Tibial nerve (tissue), 4 donors: ENCODE results near the gene DNAI7.

ENCODE experiments used
- EP300 ChIP-seq, 2 donors: sonication (generic); formaldehyde crosslinking; IDR thresholded peaks; one replicate each; pipeline ENCODE4 v1.6.1; 2017; ENCODE audit warnings: antibody characterized with exemption in 2 of 2, mild to moderate bottlenecking in 1 of 2
- POLR2A ChIP-seq, 2 donors: fragments of 450-650 bp; IDR thresholded peaks; one replicate each; pipeline ENCODE4 v1.6.1; 2017; ENCODE audit warnings: antibody characterized with exemption in 2 of 2, mild to moderate bottlenecking in 2 of 2, moderate library complexity in 2 of 2
- TF ChIP-seq, protein P1 (sequence below), 5 experiments: fragments of 200-600 bp in 3 of 5; fragments of 450-650 bp in 2 of 5; sonication (generic) in 3 of 5; IDR thresholded peaks; one replicate each; pipeline ENCODE4 v1.5.1; 2016 to 2019; ENCODE audit warnings: antibody characterized with exemption in 5 of 5, mild to moderate bottlenecking in 3 of 5, moderate library complexity in 2 of 5

DNA sequence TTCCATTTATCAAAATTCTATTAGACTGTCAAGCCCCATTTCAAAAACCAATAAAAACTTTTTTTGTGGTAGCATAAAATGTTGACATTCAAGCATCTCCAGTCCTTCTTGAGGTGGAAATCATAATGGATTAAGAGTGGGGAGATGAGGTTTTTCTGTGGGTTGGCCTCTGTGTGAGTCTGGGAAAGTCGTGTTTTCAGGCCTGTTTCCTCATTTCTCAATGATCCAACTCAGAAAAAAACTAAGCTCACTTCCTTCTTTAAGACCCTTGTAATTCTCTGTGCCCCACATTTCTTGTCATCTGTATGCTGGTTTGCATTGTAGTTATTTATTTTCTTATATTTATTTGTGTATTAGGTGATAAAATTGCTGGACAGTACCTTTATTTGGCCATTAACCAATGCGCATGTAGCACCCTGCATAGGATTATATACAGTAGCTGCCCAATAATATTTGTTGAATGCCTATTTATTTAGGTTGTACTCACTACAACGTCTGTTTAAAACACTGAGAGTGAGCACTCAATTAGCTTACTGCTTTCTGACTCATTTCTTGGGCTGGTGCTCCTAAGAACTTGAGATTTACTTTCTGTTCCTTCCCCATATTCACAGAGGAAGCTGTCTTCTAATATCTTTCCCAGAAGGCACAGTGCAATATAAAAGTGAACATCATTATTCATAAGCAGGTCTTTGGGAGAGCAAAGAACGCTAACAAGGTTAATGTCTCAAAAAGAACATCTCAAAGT, 121.9 kb downstream of the DNAI7 start:
- no peak for TF ChIP-seq POLR2A (IDR thresholded peaks at IDR 0.05)
- TF ChIP-seq, protein P1, sequence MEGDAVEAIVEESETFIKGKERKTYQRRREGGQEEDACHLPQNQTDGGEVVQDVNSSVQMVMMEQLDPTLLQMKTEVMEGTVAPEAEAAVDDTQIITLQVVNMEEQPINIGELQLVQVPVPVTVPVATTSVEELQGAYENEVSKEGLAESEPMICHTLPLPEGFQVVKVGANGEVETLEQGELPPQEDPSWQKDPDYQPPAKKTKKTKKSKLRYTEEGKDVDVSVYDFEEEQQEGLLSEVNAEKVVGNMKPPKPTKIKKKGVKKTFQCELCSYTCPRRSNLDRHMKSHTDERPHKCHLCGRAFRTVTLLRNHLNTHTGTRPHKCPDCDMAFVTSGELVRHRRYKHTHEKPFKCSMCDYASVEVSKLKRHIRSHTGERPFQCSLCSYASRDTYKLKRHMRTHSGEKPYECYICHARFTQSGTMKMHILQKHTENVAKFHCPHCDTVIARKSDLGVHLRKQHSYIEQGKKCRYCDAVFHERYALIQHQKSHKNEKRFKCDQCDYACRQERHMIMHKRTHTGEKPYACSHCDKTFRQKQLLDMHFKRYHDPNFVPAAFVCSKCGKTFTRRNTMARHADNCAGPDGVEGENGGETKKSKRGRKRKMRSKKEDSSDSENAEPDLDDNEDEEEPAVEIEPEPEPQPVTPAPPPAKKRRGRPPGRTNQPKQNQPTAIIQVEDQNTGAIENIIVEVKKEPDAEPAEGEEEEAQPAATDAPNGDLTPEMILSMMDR (IDR thresholded peaks at IDR 0.05), result no peak
- TF ChIP-seq EP300 (IDR thresholded peaks at IDR 0.05), result no peak
